Activated CD8-positive, alpha-beta T cell treated with anti-CD3 and anti-CD28 coated beads for 36 hours (primary cell): ENCODE measurements around the gene SHROOM4. TPM values are rescaled to one million over a fixed set of nuclear protein-coding genes. Genes with fewer than 3 reads are reported as not detected.

Experiments used
- ATAC-seq: fragments of 200-7000 bp; cut with Tn5 transposase; one replicate; pipeline ENCODE4 v1.10.0; 2021; ENCODE audit warnings: mild to moderate bottlenecking, moderate library complexity
- CTCF ChIA-PET: fragments of 350-600 bp; sonication (Branson Sonifier 250); formaldehyde crosslinking; loops from one replicate; lab custom pipeline; 2021; ENCODE audit warnings: antibody characterized with exemption; lab: Charles Lee
- POLR2A ChIA-PET: fragments of 350-600 bp; sonication (Branson Sonifier 250); formaldehyde crosslinking; loops from one replicate; lab custom pipeline; 2021; ENCODE audit warnings: antibody characterized with exemption; lab: Charles Lee
- DNase-seq: peaks from one replicate; pipeline ENCODE4 v3.0.0-alpha.2; 2020
- H3K27ac Mint-ChIP-seq: one replicate; pipeline ENCODE4 v1.8.0; 2021; ENCODE audit warnings: mild to moderate bottlenecking, mixed read lengths
- H3K27me3 Mint-ChIP-seq: one replicate; pipeline ENCODE4 v1.8.0; 2021; ENCODE audit warnings: mixed read lengths
- H3K36me3 Mint-ChIP-seq: one replicate; pipeline ENCODE4 v1.8.0; 2021; ENCODE audit warnings: low read depth, mixed read lengths
- H3K4me1 Mint-ChIP-seq: one replicate; pipeline ENCODE4 v1.8.0; 2021; ENCODE audit warnings: low read depth, mixed read lengths
- H3K4me3 Mint-ChIP-seq: one replicate; pipeline ENCODE4 v1.8.0; 2021; ENCODE audit warnings: mild to moderate bottlenecking, moderate library complexity, mixed read lengths
- H3K9me3 Mint-ChIP-seq: one replicate; pipeline ENCODE4 v1.8.0; 2021; ENCODE audit warnings: mixed read lengths
- CTCF ChIP-seq: fragments of 200-600 bp; IDR thresholded peaks from one replicate; pipeline ENCODE4 v1.8.0; 2022; ENCODE audit warnings: antibody characterized with exemption, mild to moderate bottlenecking
- intact Hi-C: fragments of 100-400 bp; cut with micrococcal nuclease; formaldehyde crosslinking; loops from one replicate; pipeline ENCODE4 v1.10.0; 2022
- total RNA-seq, 2 experiments: library from RNA; stranded (reverse); gene quantifications; one replicate each; pipeline ENCODE4 v1.2.3, GENCODE V29; 2021

Gene SHROOM4
- total RNA-seq, 2 experiments from 2014 or later = not detected

GRCh38 chrX:50825825-50826224, 11.8 kb upstream of the SHROOM4 start:
- ChIA-PET CTCF (no interaction called here), POLR2A (no interaction called here)
- no peak for ATAC-seq
- H3K36me3 Mint-ChIP-seq = no peaks in the 10 kb centered on the region
- no peak for TF ChIP-seq CTCF
- no peaks in the 10 kb centered on the region for H3K27me3 Mint-ChIP-seq
- H3K9me3 Mint-ChIP-seq = no peaks in the 10 kb centered on the region
- no peak for DNase-seq
- no peak overlapping the region for H3K4me3 Mint-ChIP-seq
- intact Hi-C loops = no loop called here
- H3K4me1 Mint-ChIP-seq = no peaks in the 10 kb centered on the region
- H3K27ac Mint-ChIP-seq = no peak overlapping the region

- ChIA-PET POLR2A (no interaction called here), CTCF (no interaction called here)
- H3K4me3 Mint-ChIP-seq = no peak overlapping the region
- H3K9me3 Mint-ChIP-seq = no peaks in the 10 kb centered on the region
- H3K27me3 Mint-ChIP-seq = peaks cover 20% of the 10 kb centered on the region
- ATAC-seq = no peak
- H3K36me3 Mint-ChIP-seq = no peaks in the 10 kb centered on the region
- H3K27ac Mint-ChIP-seq = no peak overlapping the region
- peaks cover 11% of the 10 kb centered on the region for H3K4me1 Mint-ChIP-seq
- intact Hi-C loops = no loop called here
- no peak for DNase-seq
- TF ChIP-seq CTCF = no peak
Observed at GRCh38 chrX:50818986-50819385, 5.0 kb upstream of the SHROOM4 start.

- peaks cover 34% of the 10 kb centered on the region for H3K27me3 Mint-ChIP-seq
- no peak for TF ChIP-seq CTCF
- ATAC-seq = no peak
- ChIA-PET POLR2A (no interaction called here), CTCF (no interaction called here)
- H3K27ac Mint-ChIP-seq = no peak overlapping the region
- H3K4me1 Mint-ChIP-seq = peaks cover 12% of the 10 kb centered on the region
- H3K36me3 Mint-ChIP-seq = no peaks in the 10 kb centered on the region
- no peak overlapping the region for H3K4me3 Mint-ChIP-seq
- DNase-seq = no peak
- H3K9me3 Mint-ChIP-seq = no peaks in the 10 kb centered on the region
- intact Hi-C loops = no loop called here
Observed at GRCh38 chrX:50815120-50815519, 1.1 kb upstream of the SHROOM4 start.

DNA sequence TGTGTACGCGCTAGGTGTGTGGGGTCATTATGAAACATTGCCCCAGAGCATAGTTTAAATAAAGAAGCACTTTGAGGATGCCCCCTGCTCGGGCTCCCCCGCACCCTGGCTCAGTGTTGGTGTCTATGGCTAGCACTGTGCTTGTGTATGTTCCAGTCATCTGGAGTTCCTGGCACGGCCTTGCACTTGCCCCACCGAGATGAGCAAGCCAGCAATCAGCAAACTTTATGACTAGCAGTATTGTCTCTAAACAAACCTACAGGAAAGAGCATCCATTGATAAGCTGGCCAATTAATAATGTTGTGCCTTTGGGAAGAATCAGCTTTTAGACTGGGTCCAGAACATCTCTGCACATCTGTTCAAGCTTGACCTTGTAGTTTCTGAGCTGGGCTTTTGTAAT, 707 bp upstream of the SHROOM4 start:
- no peak for ATAC-seq
- ChIA-PET CTCF (no interaction called here), POLR2A (no interaction called here)
- H3K27ac Mint-ChIP-seq = no peak overlapping the region
- intact Hi-C loops = no loop called here
- H3K36me3 Mint-ChIP-seq = no peaks in the 10 kb centered on the region
- no peak overlapping the region for H3K4me3 Mint-ChIP-seq
- no peak for TF ChIP-seq CTCF
- peaks cover 12% of the 10 kb centered on the region for H3K4me1 Mint-ChIP-seq
- H3K27me3 Mint-ChIP-seq = peaks cover 35% of the 10 kb centered on the region
- no peaks in the 10 kb centered on the region for H3K9me3 Mint-ChIP-seq
- no peak for DNase-seq

- intact Hi-C loops = no loop called here
- Mint-ChIP-seq H3K27ac (no peak overlapping the region), H3K4me1 (peaks cover 12% of the 10 kb centered on the region), H3K27me3 (peaks cover 36% of the 10 kb centered on the region), H3K4me3 (no peak overlapping the region), H3K36me3 (no peaks in the 10 kb centered on the region), H3K9me3 (no peaks in the 10 kb centered on the region)
- DNase-seq = no peak
- ChIA-PET POLR2A (no interaction called here), CTCF (no interaction called here)
- no peak for ATAC-seq
- no peak for TF ChIP-seq CTCF
Observed at GRCh38 chrX:50812995-50813842, 775 bp downstream of the SHROOM4 start.
